Measurements from ENCODE around the gene FOXK1. TPM values are rescaled to one million over a fixed set of nuclear protein-coding genes. Genes with fewer than 3 reads are reported as not detected.
A peak's percentile ranks its signal among the peaks of the same experiment; 100 is the strongest.
"Not testable (repeated sequence)": the region's sequence is repeated elsewhere in the genome, so short reads cannot be mapped to it uniquely, and the experiment has no call there.

Gene FOXK1
- total and polyA plus RNA-seq, 9 of the 15 experiments (the other 6 are each of a cell fraction or from before 2014, with no cell fraction given) = 0.32 to 45.5 (median 8.1) TPM

- Histone ChIP-seq H3K36me3 (ENCODE audit: control insufficient read depth, insufficient read depth, low read length) (peaks cover 20% of the 10 kb centered on the region; the same call in 2 of the 3 replicates), H3K4me1 (replicated peaks in 1 of 2; ENCODE audit: control insufficient read depth in 2 of 2, insufficient read depth in 2 of 2, low read length in 2 of 2) (peaks cover 18 to 41% of the 10 kb centered on the region in 2 experiments; a peak in 4 of 5 replicates), H4K20me1 (replicated peaks; ENCODE audit: control insufficient read depth, insufficient read depth, low read length) (peaks cover 58% of the 10 kb centered on the region), H3K79me2 (ENCODE audit: control insufficient read depth, insufficient read depth, low read length) (peaks cover 79% of the 10 kb centered on the region)
- H3K9ac ChIP-seq (ENCODE audit: insufficient read depth in 1 of 2, low read depth in 2 of 2, low read length in 2 of 2); H3K9me1 ChIP-seq (ENCODE audit: control insufficient read depth, insufficient read depth, low read length); intact Hi-C loops (cut with micrococcal nuclease); ATAC-seq; H3K27me3 ChIP-seq (ENCODE audit: control insufficient read depth in 2 of 2, insufficient read depth in 2 of 2, low read length in 2 of 2); H3K27ac ChIP-seq (ENCODE audit: extremely low read depth, low read depth, low read length); H3K4me3 ChIP-seq; FAIRE-seq; in situ Hi-C loops (cut with MboI); H3K4me2 ChIP-seq (ENCODE audit: insufficient read depth, low read length); H3K9me3 ChIP-seq (replicated peaks; ENCODE audit: control insufficient read depth, insufficient read depth, low read depth, low read length); BruUV-seq (replicated peaks); H2AFZ ChIP-seq (ENCODE audit: low read depth, low read length); DNase-seq (ENCODE audit: extremely low read depth in 1 of 4, low spot score in 3 of 4): not testable (repeated sequence)
- 90% methylated on average over 10 of the region's 10 CpGs for WGBS (ENCODE audit: insufficient coverage, low coverage, missing lambda C conversion rate)
- POLR2A ChIA-PET = interaction anchor here (1.2 kb wide), 1 partner anchor 16 kb away, joined by 3 read pairs; no protein-coding TSS in a partner anchor
- CTCF ChIA-PET (ENCODE audit: low intra/inter-chr PET ratio) = interaction anchor here (0.6 kb wide), 1 partner anchor 396 kb away, joined by 3 read pairs; no protein-coding TSS in a partner anchor
- peak; percentile 44; the same call in 1 of the 2 replicates for TF ChIP-seq ZNF121 (CRISPR knock-in tag; conservative IDR thresholded peaks at IDR 0.05)
These were observed 3.6 kb downstream of the FOXK1 start for GRCh38 chr7:4685676-4686075.

DNA sequence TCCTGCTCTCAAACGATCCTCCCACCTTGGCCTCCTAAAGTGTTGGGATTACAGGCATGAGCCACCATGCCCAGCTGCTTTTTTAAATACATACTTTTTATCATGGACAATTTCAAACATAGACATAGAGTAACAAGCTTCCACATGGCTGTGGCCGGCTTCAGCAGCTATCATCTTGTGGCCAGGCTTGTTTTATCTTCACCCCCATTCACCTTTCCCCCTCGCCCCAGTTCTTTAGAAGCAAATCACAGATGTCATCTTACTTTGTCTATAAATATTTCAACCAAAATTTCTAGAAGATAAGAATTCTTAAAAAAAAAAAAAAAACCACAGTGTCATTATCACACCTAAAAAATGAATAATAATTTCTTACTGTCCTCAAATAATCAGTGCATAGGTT, 5.9 kb downstream of the FOXK1 start:
- Histone ChIP-seq H3K4me3 (no peak overlapping the region), H3K27ac (ENCODE audit: extremely low read depth, low read depth, low read length) (no peak overlapping the region), H3K79me2 (ENCODE audit: control insufficient read depth, insufficient read depth, low read length) (peaks cover 95% of the 10 kb centered on the region), H3K9me3 (replicated peaks; ENCODE audit: control insufficient read depth, insufficient read depth, low read depth, low read length) (no peaks in the 10 kb centered on the region), H3K4me2 (ENCODE audit: insufficient read depth, low read length) (no peak overlapping the region), H3K4me1 (replicated peaks in 1 of 2; ENCODE audit: control insufficient read depth in 2 of 2, insufficient read depth in 2 of 2, low read length in 2 of 2) (peaks cover 21 to 29% of the 10 kb centered on the region in 2 experiments; a peak in 4 of 5 replicates), H2AFZ (ENCODE audit: low read depth, low read length) (no peak overlapping the region), H3K36me3 (ENCODE audit: control insufficient read depth, insufficient read depth, low read length) (peaks cover 24% of the 10 kb centered on the region; the same call in 2 of the 3 replicates), H3K9ac (ENCODE audit: insufficient read depth in 1 of 2, low read depth in 2 of 2, low read length in 2 of 2) (no peak overlapping the region; a peak in 1 of 4 replicates), H3K9me1 (ENCODE audit: control insufficient read depth, insufficient read depth, low read length) (no peaks in the 10 kb centered on the region), H4K20me1 (replicated peaks; ENCODE audit: control insufficient read depth, insufficient read depth, low read length) (peaks cover 68% of the 10 kb centered on the region), H3K27me3 (ENCODE audit: control insufficient read depth in 2 of 2, insufficient read depth in 2 of 2, low read length in 2 of 2) (no peaks in the 10 kb centered on the region)
- WGBS (ENCODE audit: insufficient coverage, low coverage, missing lambda C conversion rate) = 0% methylated on average over 3 of the region's 3 CpGs
- POLR2A ChIA-PET = interaction anchor here (1.3 kb wide), 1 partner anchor 37 kb away, joined by 3 read pairs; no protein-coding TSS in a partner anchor
- in situ Hi-C loops (cut with MboI) (no loop called here), intact Hi-C loops (cut with micrococcal nuclease) (no loop called here)
- BruUV-seq (replicated peaks) = no TSS peak
- ATAC-seq = peak; percentile 10; the same call in 1 of the 3 replicates
- DNase-seq (ENCODE audit: extremely low read depth in 1 of 4, low spot score in 3 of 4) = peak; percentile 46 to 74 (median 57)
- CTCF ChIA-PET (ENCODE audit: low intra/inter-chr PET ratio) = interaction anchor here (0.6 kb wide), 1 partner anchor 815 kb away, joined by 3 read pairs; no protein-coding TSS in a partner anchor
- no peak for FAIRE-seq
- TF ChIP-seq CBFA2T2 (conservative IDR thresholded peaks at IDR 0.05) (peak; percentile 75), KDM1A (IDR thresholded peaks at IDR 0.05) (peak; percentile 55 to 66; a peak in 3 of 4 replicates), KLF16 (IDR thresholded peaks at IDR 0.05) (peak; percentile 69), DPF2 (IDR thresholded peaks at IDR 0.05) (peak; percentile 54; the same call in 1 of the 2 replicates), TAL1 (IDR thresholded peaks at IDR 0.05) (peak; percentile 66), EP300 (IDR thresholded peaks at IDR 0.05; ENCODE audit: low read length) (0 out of 2 replicates have a peak, but pooled peaks have one; percentile 29), CC2D1A (IDR thresholded peaks at IDR 0.05) (no peak), NCOR1 (IDR thresholded peaks at IDR 0.05) (peak; percentile 80), KDM4B (IDR thresholded peaks at IDR 0.05; ENCODE audit: borderline replicate concordance in 2 of 2, low read depth in 1 of 2) (no peak), NFIC (IDR thresholded peaks at IDR 0.05) (0 out of 2 replicates have a peak, but pooled peaks have one; percentile 14), RCOR1 (IDR thresholded peaks at IDR 0.05; ENCODE audit: borderline replicate concordance in 1 of 2, low read depth in 2 of 2, low read length in 2 of 2) (peak in 1 of 2 experiments; percentile 73; a peak in 2 of 4 replicates), ARID1B (IDR thresholded peaks at IDR 0.05) (peak; percentile 73)
- TF ChIP-seq, protein P1, sequence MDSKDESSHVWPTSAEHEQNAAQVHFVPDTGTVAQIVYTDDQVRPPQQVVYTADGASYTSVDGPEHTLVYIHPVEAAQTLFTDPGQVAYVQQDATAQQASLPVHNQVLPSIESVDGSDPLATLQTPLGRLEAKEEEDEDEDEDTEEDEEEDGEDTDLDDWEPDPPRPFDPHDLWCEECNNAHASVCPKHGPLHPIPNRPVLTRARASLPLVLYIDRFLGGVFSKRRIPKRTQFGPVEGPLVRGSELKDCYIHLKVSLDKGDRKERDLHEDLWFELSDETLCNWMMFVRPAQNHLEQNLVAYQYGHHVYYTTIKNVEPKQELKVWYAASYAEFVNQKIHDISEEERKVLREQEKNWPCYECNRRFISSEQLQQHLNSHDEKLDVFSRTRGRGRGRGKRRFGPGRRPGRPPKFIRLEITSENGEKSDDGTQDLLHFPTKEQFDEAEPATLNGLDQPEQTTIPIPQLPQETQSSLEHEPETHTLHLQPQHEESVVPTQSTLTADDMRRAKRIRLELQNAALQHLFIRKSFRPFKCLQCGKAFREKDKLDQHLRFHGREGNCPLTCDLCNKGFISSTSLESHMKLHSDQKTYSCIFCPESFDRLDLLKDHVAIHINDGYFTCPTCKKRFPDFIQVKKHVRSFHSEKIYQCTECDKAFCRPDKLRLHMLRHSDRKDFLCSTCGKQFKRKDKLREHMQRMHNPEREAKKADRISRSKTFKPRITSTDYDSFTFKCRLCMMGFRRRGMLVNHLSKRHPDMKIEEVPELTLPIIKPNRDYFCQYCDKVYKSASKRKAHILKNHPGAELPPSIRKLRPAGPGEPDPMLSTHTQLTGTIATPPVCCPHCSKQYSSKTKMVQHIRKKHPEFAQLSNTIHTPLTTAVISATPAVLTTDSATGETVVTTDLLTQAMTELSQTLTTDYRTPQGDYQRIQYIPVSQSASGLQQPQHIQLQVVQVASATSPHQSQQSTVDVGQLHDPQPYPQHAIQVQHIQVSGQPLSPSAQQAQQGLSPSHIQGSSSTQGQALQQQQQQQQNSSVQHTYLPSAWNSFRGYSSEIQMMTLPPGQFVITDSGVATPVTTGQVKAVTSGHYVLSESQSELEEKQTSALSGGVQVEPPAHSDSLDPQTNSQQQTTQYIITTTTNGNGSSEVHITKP (IDR thresholded peaks at IDR 0.05; ENCODE audit: partially characterized antibody) = no peak

Measured in K562 (cell line).